DND-41 (cell line): ENCODE measurements around the gene ANAPC4.

Experiments
- ATAC-seq: fragments of 200-7000 bp; cut with Tn5 transposase; 3 replicates; pipeline ENCODE4 v1.9.1; 2021; ENCODE audit warnings: low read depth; ENCODE audit not compliant: insufficient read depth
- DNase-seq: peaks from one replicate; pipeline ENCODE4 v3.0.0-alpha.2; 2020
- H2AFZ ChIP-seq: 2 replicates; pipeline ENCODE4 v1.6.0; 2012; ENCODE audit warnings: low read depth, low read length
- H3K27ac ChIP-seq: 2 replicates; pipeline ENCODE4 v1.5.1; 2012; ENCODE audit warnings: low read length, inconsistent platforms
- H3K27me3 ChIP-seq: fragments of 200-600 bp; sonication (generic); 2 replicates; pipeline ENCODE4 v1.6.0; 2012; ENCODE audit warnings: low read length, mild to moderate bottlenecking, inconsistent platforms; ENCODE audit not compliant: insufficient read depth, poor library complexity
- H3K36me3 ChIP-seq: 2 replicates; pipeline ENCODE4 v1.5.1; 2012; ENCODE audit warnings: low read length, inconsistent platforms; ENCODE audit not compliant: insufficient read depth
- H3K4me1 ChIP-seq: 2 replicates; pipeline ENCODE4 v1.5.1; 2012; ENCODE audit warnings: mild to moderate bottlenecking, low read length; ENCODE audit not compliant: insufficient read depth
- H3K4me2 ChIP-seq: 2 replicates; pipeline ENCODE4 v1.6.0; 2012; ENCODE audit warnings: mild to moderate bottlenecking, moderate library complexity, low read length, inconsistent platforms; ENCODE audit not compliant: insufficient read depth
- H3K4me3 ChIP-seq, 2 experiments: fragments of 200-600 bp in 1 of 2; shearing (Covaris generic) in 1 of 2; 2 replicates each; pipeline ENCODE4 v1.5.1; 2012 to 2016; ENCODE audit warnings: inconsistent platforms in 2 of 2, low read length in 2 of 2, mild to moderate bottlenecking in 2 of 2, low read depth in 1 of 2, moderate library complexity in 1 of 2
- H3K79me2 ChIP-seq: 2 replicates; pipeline ENCODE4 v1.6.0; 2012; ENCODE audit warnings: low read length, inconsistent platforms; ENCODE audit not compliant: insufficient read depth
- H3K9ac ChIP-seq: 2 replicates; pipeline ENCODE4 v1.6.0; 2012; ENCODE audit warnings: low read depth, mild to moderate bottlenecking, inconsistent platforms, low read length, moderate library complexity
- H3K9me3 ChIP-seq: 2 replicates; pipeline ENCODE4 v1.5.1; 2012; ENCODE audit warnings: low read length, moderate library complexity, mild to moderate bottlenecking, inconsistent platforms; ENCODE audit not compliant: insufficient read depth, severe bottlenecking
- H4K20me1 ChIP-seq: 2 replicates; pipeline ENCODE4 v1.6.0; 2012; ENCODE audit warnings: low read length; ENCODE audit not compliant: insufficient read depth
- EZH2 ChIP-seq: IDR thresholded peaks from 3 replicates; pipeline ENCODE4 v1.6.1; 2012; ENCODE audit warnings: borderline replicate concordance, low read depth, mild to moderate bottlenecking, moderate library complexity, low read length, inconsistent platforms; ENCODE audit not compliant: severe bottlenecking
- TF ChIP-seq, protein P1 (sequence below): IDR thresholded peaks from 2 replicates; pipeline ENCODE4 v1.5.1; 2012; ENCODE audit warnings: borderline replicate concordance, low read length, moderate library complexity, mild to moderate bottlenecking; ENCODE audit not compliant: poor library complexity, severe bottlenecking; ENCODE audit errors: extremely low read depth

The ANAPC4 gene

DNA sequence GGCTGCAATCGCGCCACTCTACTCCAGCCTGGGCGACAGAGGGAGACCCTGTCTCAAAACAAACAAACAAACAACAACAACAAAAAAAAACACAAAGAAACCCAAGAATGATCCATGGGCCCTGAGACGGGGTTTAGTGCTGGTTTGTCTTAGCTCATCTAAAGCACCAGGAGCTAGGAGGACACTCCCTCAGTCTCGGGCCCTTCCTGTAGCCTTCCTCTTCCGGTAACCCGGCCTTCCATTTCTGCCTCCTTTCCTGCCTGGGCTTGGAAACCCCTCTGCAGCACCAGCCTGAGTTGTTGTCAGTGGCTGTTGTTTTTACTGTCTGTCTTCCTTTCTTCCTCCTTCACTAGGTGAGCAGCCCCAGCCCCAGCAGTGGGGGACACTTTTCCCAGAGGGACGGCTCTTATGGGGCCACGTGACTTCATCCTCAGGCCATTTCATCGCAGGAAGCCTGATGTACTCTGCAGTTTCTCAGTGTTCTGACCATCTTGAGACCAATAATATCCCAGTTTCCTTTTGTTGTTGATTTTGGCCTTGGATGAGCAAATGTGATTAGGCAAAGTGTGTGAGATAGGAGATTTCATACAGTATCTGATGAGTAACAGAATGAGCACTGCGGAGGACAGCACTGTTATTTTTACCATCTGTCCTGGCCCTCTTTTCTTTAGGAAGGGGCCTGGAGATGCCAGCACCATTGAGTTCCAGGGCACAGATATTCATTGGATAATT lies 90.1 kb downstream of the ANAPC4 start:
- no peak for DNase-seq
- no peak overlapping the region for H2AFZ ChIP-seq

DNA sequence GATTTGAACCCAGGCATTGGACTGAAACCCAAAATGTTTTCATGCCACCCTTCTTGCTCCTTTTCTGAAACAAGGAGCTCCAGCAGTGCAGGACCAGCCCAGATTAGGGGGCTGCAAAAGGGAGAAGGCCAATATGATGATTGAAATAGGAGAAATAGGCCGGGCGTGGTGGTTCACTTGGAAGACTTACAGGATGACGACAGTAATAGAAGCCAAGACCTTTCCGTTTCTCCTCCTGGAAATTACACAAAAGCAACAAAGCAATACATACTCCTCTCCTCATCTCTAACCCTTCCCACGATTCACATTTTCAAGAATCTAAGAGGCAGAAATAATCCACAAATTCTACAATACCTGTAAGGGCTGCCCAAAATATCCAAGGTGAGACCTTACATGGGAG lies 90.8 kb downstream of the ANAPC4 start:
- no peaks in the 10 kb centered on the region for H3K4me1 ChIP-seq
- ATAC-seq: no peak

More for the DNA sequence above, 90.1 kb downstream of the ANAPC4 start:
- no peaks in the 10 kb centered on the region for H3K79me2 ChIP-seq
- no peak overlapping the region for H3K4me2 ChIP-seq
- H3K27me3 ChIP-seq: no peaks in the 10 kb centered on the region
- no peaks in the 10 kb centered on the region for H4K20me1 ChIP-seq
- H3K36me3 ChIP-seq: no peaks in the 10 kb centered on the region
- no peak overlapping the region for H3K9ac ChIP-seq
- H3K4me1 ChIP-seq: no peaks in the 10 kb centered on the region
- no peak overlapping the region for H3K4me3 ChIP-seq
- H3K27ac ChIP-seq: no peak overlapping the region
- no peaks in the 10 kb centered on the region for H3K9me3 ChIP-seq
- no peak for TF ChIP-seq EZH2
- TF ChIP-seq, protein P1, sequence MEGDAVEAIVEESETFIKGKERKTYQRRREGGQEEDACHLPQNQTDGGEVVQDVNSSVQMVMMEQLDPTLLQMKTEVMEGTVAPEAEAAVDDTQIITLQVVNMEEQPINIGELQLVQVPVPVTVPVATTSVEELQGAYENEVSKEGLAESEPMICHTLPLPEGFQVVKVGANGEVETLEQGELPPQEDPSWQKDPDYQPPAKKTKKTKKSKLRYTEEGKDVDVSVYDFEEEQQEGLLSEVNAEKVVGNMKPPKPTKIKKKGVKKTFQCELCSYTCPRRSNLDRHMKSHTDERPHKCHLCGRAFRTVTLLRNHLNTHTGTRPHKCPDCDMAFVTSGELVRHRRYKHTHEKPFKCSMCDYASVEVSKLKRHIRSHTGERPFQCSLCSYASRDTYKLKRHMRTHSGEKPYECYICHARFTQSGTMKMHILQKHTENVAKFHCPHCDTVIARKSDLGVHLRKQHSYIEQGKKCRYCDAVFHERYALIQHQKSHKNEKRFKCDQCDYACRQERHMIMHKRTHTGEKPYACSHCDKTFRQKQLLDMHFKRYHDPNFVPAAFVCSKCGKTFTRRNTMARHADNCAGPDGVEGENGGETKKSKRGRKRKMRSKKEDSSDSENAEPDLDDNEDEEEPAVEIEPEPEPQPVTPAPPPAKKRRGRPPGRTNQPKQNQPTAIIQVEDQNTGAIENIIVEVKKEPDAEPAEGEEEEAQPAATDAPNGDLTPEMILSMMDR: no peak
- no peak for ATAC-seq

More for the DNA sequence above, 90.8 kb downstream of the ANAPC4 start:
- H2AFZ ChIP-seq: no peak overlapping the region
- TF ChIP-seq, protein P1: no peak
- TF ChIP-seq EZH2: no peak
- no peaks in the 10 kb centered on the region for H3K9me3 ChIP-seq
- H3K27me3 ChIP-seq: no peaks in the 10 kb centered on the region
- no peak overlapping the region for H3K27ac ChIP-seq
- DNase-seq: no peak
- H4K20me1 ChIP-seq: no peaks in the 10 kb centered on the region
- H3K9ac ChIP-seq: no peak overlapping the region
- H3K36me3 ChIP-seq: no peaks in the 10 kb centered on the region
- no peaks in the 10 kb centered on the region for H3K79me2 ChIP-seq
- no peak overlapping the region for H3K4me3 ChIP-seq
- no peak overlapping the region for H3K4me2 ChIP-seq
